ENCODE measurements around the gene DMWD.
A peak's percentile ranks its signal among the peaks of the same experiment; 100 is the strongest.
"Not testable (repeated sequence)": the region's sequence is repeated elsewhere in the genome, so short reads cannot be mapped to it uniquely, and the experiment has no call there.

Gene DMWD

GRCh38 chr19:45814851-45815480 lies 22.3 kb upstream of the DMWD start, which contains the start of gene RSPH6A:
Gene RSPH6A (minus strand): TSS chr19:45815308. CDS start chr19:45815176, 132 bp downstream.
- Histone ChIP-seq H3K4me1 (ENCODE audit: control insufficient read depth, low read depth, low read length) (peaks cover 21% of the 10 kb centered on the region), H3K27ac (ENCODE audit: low read length) (peak within 1 kb of the TSS; percentile 89), H3K27me3 (ENCODE audit: control insufficient read depth, insufficient read depth, low read length) (no peaks in the 10 kb centered on the region), H3K9ac (ENCODE audit: low read length) (peak within 1 kb of the TSS; percentile 82), H3K9me3 (ENCODE audit: control insufficient read depth, low read depth, low read length) (no peaks in the 10 kb centered on the region), H3K4me3 (ENCODE audit: low read length) (peak within 1 kb of the TSS; percentile 65), H3K36me3 (ENCODE audit: control insufficient read depth, low read depth, low read length) (no peaks in the 10 kb centered on the region)

GRCh38 chr19:45814166-45814780 lies 21.6 kb upstream of the DMWD start:
- H3K9me3 ChIP-seq (ENCODE audit: control insufficient read depth, low read depth, low read length) = no peaks in the 10 kb centered on the region
- peaks cover 21% of the 10 kb centered on the region for H3K4me1 ChIP-seq (ENCODE audit: control insufficient read depth, low read depth, low read length)
- no peaks in the 10 kb centered on the region for H3K27me3 ChIP-seq (ENCODE audit: control insufficient read depth, insufficient read depth, low read length)
- H3K36me3 ChIP-seq (ENCODE audit: control insufficient read depth, low read depth, low read length) = no peaks in the 10 kb centered on the region
- peak overlapping the region; percentile 82 for H3K9ac ChIP-seq (ENCODE audit: low read length)
- H3K27ac ChIP-seq (ENCODE audit: low read length) = no peak overlapping the region
- peak overlapping the region; percentile 65 for H3K4me3 ChIP-seq (ENCODE audit: low read length)

- no peaks in the 10 kb centered on the region for H3K36me3 ChIP-seq (ENCODE audit: control insufficient read depth, low read depth, low read length)
- peaks cover 9% of the 10 kb centered on the region for H3K4me1 ChIP-seq (ENCODE audit: control insufficient read depth, low read depth, low read length)
- H3K9me3 ChIP-seq (ENCODE audit: control insufficient read depth, low read depth, low read length) = no peaks in the 10 kb centered on the region
- H3K9ac ChIP-seq (ENCODE audit: low read length) = no peak overlapping the region
- H3K27ac ChIP-seq (ENCODE audit: low read length) = no peak overlapping the region
- H3K4me3 ChIP-seq (ENCODE audit: low read length) = no peak overlapping the region
- H3K27me3 ChIP-seq (ENCODE audit: control insufficient read depth, insufficient read depth, low read length) = no peaks in the 10 kb centered on the region
Observed at GRCh38 chr19:45812297-45812696, 19.7 kb upstream of the DMWD start.

GRCh38 chr19:45809643-45810159 lies 17.1 kb upstream of the DMWD start:
- Histone ChIP-seq H3K27me3 (ENCODE audit: control insufficient read depth, insufficient read depth, low read length) (no peaks in the 10 kb centered on the region), H3K36me3 (ENCODE audit: control insufficient read depth, low read depth, low read length) (no peaks in the 10 kb centered on the region), H3K27ac (ENCODE audit: low read length) (no peak overlapping the region), H3K9ac (ENCODE audit: low read length) (no peak overlapping the region), H3K4me3 (ENCODE audit: low read length) (no peak overlapping the region), H3K9me3 (ENCODE audit: control insufficient read depth, low read depth, low read length) (no peaks in the 10 kb centered on the region), H3K4me1 (ENCODE audit: control insufficient read depth, low read depth, low read length) (no peaks in the 10 kb centered on the region)

- Histone ChIP-seq H3K4me1 (ENCODE audit: control insufficient read depth, low read depth, low read length) (no peaks in the 10 kb centered on the region), H3K27ac (ENCODE audit: low read length) (no peak overlapping the region)
Observed at GRCh38 chr19:45805719-45806118, 13.1 kb upstream of the DMWD start.

GRCh38 chr19:45804959-45805230 lies 12.2 kb upstream of the DMWD start:
- Histone ChIP-seq H3K9ac (ENCODE audit: low read length) (no peak overlapping the region), H3K9me3 (ENCODE audit: control insufficient read depth, low read depth, low read length) (no peaks in the 10 kb centered on the region), H3K36me3 (ENCODE audit: control insufficient read depth, low read depth, low read length) (no peaks in the 10 kb centered on the region), H3K27ac (ENCODE audit: low read length) (no peak overlapping the region), H3K27me3 (ENCODE audit: control insufficient read depth, insufficient read depth, low read length) (no peaks in the 10 kb centered on the region), H3K4me1 (ENCODE audit: control insufficient read depth, low read depth, low read length) (no peaks in the 10 kb centered on the region), H3K4me3 (ENCODE audit: low read length) (no peak overlapping the region)

More at GRCh38 chr19:45805719-45806118, 13.1 kb upstream of the DMWD start:
- Histone ChIP-seq H3K27me3 (ENCODE audit: control insufficient read depth, insufficient read depth, low read length) (no peaks in the 10 kb centered on the region), H3K4me3 (ENCODE audit: low read length) (no peak overlapping the region), H3K9ac (ENCODE audit: low read length) (no peak overlapping the region), H3K9me3 (ENCODE audit: control insufficient read depth, low read depth, low read length) (no peaks in the 10 kb centered on the region), H3K36me3 (ENCODE audit: control insufficient read depth, low read depth, low read length) (no peaks in the 10 kb centered on the region)

DNA sequence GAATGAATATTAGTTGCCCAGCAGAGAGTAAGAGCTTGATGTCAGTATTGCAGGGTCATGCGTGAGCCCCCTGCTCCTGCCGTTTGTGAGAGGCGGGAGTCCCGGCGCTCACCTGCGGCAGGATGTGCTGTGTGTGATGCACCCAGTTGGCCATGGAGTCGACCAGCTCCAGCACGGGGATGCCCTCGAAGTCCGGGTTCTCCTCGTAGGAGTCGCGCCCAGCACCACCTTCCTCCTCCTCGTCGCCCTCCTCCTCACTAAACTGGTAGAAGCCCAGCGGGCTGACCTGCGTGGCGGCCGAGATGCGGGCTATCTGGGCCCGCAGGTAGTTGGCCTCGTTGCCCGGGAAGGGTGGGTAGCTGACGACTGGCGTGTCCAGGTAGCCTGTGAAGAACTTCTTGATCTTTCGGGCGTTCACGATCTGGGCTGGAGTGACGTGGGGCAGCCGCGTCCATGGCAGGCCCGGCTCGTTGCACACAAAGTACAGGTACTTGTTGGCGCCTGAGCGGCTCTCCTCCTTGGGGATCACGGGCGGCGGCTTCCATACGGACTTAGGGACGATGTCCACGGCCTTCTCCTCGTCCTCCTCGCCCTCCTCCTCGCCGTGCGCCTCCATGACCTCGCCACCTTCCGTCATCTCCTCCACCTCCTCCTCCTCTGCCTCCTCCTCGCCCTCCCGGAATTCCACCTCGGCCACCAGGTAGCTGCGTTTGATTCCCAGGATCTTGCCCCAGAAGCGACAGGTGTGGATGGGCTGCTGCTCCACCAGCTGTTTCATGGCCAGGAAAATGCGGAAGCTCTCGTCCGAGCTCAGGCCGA lies 11.7 kb upstream of the DMWD start:
- H3K9ac ChIP-seq (ENCODE audit: low read length) = no peak overlapping the region
- peaks cover under 1% of the 10 kb centered on the region for H3K27me3 ChIP-seq (ENCODE audit: control insufficient read depth, insufficient read depth, low read length)
- no peaks in the 10 kb centered on the region for H3K4me1 ChIP-seq (ENCODE audit: control insufficient read depth, low read depth, low read length)
- no peak overlapping the region for H3K27ac ChIP-seq (ENCODE audit: low read length)
- H3K9me3 ChIP-seq (ENCODE audit: control insufficient read depth, low read depth, low read length) = no peaks in the 10 kb centered on the region
- H3K4me3 ChIP-seq (ENCODE audit: low read length) = no peak overlapping the region
- H3K36me3 ChIP-seq (ENCODE audit: control insufficient read depth, low read depth, low read length) = no peaks in the 10 kb centered on the region

GRCh38 chr19:45801603-45802175 lies 9.0 kb upstream of the DMWD start:
- Histone ChIP-seq H3K9me3 (ENCODE audit: control insufficient read depth, low read depth, low read length) (no peaks in the 10 kb centered on the region), H3K9ac (ENCODE audit: low read length) (no peak overlapping the region), H3K4me1 (ENCODE audit: control insufficient read depth, low read depth, low read length) (no peaks in the 10 kb centered on the region), H3K4me3 (ENCODE audit: low read length) (no peak overlapping the region), H3K36me3 (ENCODE audit: control insufficient read depth, low read depth, low read length) (no peaks in the 10 kb centered on the region), H3K27ac (ENCODE audit: low read length) (no peak overlapping the region), H3K27me3 (ENCODE audit: control insufficient read depth, insufficient read depth, low read length) (peaks cover 3% of the 10 kb centered on the region)

GRCh38 chr19:45800070-45800553 lies 7.5 kb upstream of the DMWD start:
- Histone ChIP-seq H3K9me3 (ENCODE audit: control insufficient read depth, low read depth, low read length) (no peaks in the 10 kb centered on the region), H3K36me3 (ENCODE audit: control insufficient read depth, low read depth, low read length) (no peaks in the 10 kb centered on the region), H3K27me3 (ENCODE audit: control insufficient read depth, insufficient read depth, low read length) (peaks cover 3% of the 10 kb centered on the region), H3K9ac (ENCODE audit: low read length) (no peak overlapping the region), H3K4me3 (ENCODE audit: low read length) (no peak overlapping the region), H3K4me1 (ENCODE audit: control insufficient read depth, low read depth, low read length) (no peaks in the 10 kb centered on the region), H3K27ac (ENCODE audit: low read length) (no peak overlapping the region)

- H3K36me3 ChIP-seq (ENCODE audit: control insufficient read depth, low read depth, low read length); H3K27ac ChIP-seq (ENCODE audit: low read length); H3K4me1 ChIP-seq (ENCODE audit: control insufficient read depth, low read depth, low read length); H3K9ac ChIP-seq (ENCODE audit: low read length); H3K4me3 ChIP-seq (ENCODE audit: low read length); H3K27me3 ChIP-seq (ENCODE audit: control insufficient read depth, insufficient read depth, low read length); H3K9me3 ChIP-seq (ENCODE audit: control insufficient read depth, low read depth, low read length): not testable (repeated sequence)
Observed at GRCh38 chr19:45799541-45799940, 6.9 kb upstream of the DMWD start.

GRCh38 chr19:45798995-45799517 lies 6.4 kb upstream of the DMWD start:
- Histone ChIP-seq H3K9me3 (ENCODE audit: control insufficient read depth, low read depth, low read length) (no peaks in the 10 kb centered on the region), H3K4me3 (ENCODE audit: low read length) (no peak overlapping the region), H3K9ac (ENCODE audit: low read length) (no peak overlapping the region), H3K36me3 (ENCODE audit: control insufficient read depth, low read depth, low read length) (no peaks in the 10 kb centered on the region), H3K27ac (ENCODE audit: low read length) (no peak overlapping the region), H3K4me1 (ENCODE audit: control insufficient read depth, low read depth, low read length) (no peaks in the 10 kb centered on the region), H3K27me3 (ENCODE audit: control insufficient read depth, insufficient read depth, low read length) (peaks cover 3% of the 10 kb centered on the region)
